Measurements from ENCODE around the gene ZNF700. TPM values are rescaled to one million over a fixed set of nuclear protein-coding genes. Genes with fewer than 3 reads are reported as not detected.
"Not testable (repeated sequence)": the region's sequence is repeated elsewhere in the genome, so short reads cannot be mapped to it uniquely, and the experiment has no call there.

ZNF700 gene
- total and polyA plus RNA-seq, 8 donors = 3.5 to 25.3 (median 14.6) TPM

DNA sequence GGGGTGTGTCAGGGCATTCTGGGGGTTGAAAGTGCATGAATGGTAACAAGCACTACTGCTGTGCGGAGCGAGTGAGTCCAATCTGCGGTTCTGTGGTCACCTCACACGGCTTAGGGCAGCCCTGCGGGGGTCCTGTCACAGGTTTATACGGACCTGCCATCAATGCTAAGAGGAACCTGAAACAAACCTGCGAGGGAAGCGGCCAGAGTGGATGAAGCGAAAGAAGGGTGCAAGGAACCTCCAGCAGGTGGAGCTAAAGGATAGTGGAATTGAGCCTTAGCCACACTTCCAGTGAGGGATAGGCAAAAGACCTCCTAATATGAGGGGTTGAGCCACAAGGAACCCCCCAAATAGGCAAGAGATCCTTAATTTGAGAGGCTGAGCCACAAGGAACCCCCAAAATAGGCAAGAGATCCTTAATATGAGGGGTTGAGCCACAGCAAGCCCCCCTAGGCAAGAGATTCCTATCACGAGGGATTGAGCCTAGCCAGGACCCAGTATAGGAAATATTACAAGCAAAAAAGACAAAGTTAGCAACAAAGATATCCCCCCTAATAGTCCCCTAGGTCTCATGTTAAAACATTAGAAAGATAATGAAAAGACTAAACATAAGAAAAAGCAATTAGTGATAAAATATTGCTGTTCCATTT, 43.6 kb upstream of the ZNF700 start:
- intact Hi-C loops (cut with DNase I; ENCODE audit: low total_unique reads) = no loop called here
- H3K27me3 ChIP-seq = no peaks in the 10 kb centered on the region
- H3K27ac ChIP-seq = no peak overlapping the region
- peaks cover 0 to 6% (median 3%) of the 10 kb centered on the region in 4 donors for H3K9me3 ChIP-seq
- H3K4me3 ChIP-seq = no peak overlapping the region
- DNase-seq = peak; percentile 76 to 89
- no peak for TF ChIP-seq EP300 (IDR thresholded peaks at IDR 0.05)
- TF ChIP-seq, protein P1, sequence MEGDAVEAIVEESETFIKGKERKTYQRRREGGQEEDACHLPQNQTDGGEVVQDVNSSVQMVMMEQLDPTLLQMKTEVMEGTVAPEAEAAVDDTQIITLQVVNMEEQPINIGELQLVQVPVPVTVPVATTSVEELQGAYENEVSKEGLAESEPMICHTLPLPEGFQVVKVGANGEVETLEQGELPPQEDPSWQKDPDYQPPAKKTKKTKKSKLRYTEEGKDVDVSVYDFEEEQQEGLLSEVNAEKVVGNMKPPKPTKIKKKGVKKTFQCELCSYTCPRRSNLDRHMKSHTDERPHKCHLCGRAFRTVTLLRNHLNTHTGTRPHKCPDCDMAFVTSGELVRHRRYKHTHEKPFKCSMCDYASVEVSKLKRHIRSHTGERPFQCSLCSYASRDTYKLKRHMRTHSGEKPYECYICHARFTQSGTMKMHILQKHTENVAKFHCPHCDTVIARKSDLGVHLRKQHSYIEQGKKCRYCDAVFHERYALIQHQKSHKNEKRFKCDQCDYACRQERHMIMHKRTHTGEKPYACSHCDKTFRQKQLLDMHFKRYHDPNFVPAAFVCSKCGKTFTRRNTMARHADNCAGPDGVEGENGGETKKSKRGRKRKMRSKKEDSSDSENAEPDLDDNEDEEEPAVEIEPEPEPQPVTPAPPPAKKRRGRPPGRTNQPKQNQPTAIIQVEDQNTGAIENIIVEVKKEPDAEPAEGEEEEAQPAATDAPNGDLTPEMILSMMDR (IDR thresholded peaks at IDR 0.05) = peak in 5 of 7 experiments; percentile 40 to 85 (median 65)
- peak in 1 of 3 donors; percentile 36 for TF ChIP-seq POLR2AphosphoS5 (IDR thresholded peaks at IDR 0.05)
- H3K4me1 ChIP-seq = peaks cover 8 to 19% (median 15%) of the 10 kb centered on the region in 4 donors
- no peaks in the 10 kb centered on the region for H3K36me3 ChIP-seq
- WGBS, 5 donors = 11 to 15% (median 13%) methylated on average over 10 of the region's 10 CpGs

DNA sequence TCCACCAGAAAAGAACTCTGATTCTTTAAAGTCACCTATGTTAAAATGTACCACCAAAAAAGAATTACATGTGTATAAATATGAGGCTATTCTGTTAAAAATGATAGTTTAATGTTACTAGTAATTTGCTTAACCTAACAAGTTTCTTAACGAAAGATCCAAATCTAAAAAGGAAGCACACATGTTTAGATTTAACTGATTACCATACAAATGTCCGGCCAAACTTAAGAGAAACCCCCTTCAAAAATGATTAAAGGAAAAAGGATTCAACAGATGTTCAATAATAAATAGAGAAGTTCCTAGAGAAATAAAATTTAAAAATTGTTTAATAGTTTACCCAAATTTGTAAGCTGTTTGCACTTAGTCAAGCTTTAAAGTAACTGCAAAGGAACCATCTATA, 42.3 kb upstream of the ZNF700 start:
- Histone ChIP-seq H3K36me3 (no peaks in the 10 kb centered on the region), H3K9me3 (peaks cover 0 to 6% (median 3%) of the 10 kb centered on the region in 4 donors), H3K27ac (no peak overlapping the region), H3K27me3 (no peaks in the 10 kb centered on the region), H3K4me1 (peaks cover 15 to 28% (median 23%) of the 10 kb centered on the region in 4 donors), H3K4me3 (no peak overlapping the region)
- TF ChIP-seq POLR2AphosphoS5 (IDR thresholded peaks at IDR 0.05) (no peak), POLR2A (IDR thresholded peaks at IDR 0.05) (no peak), EP300 (IDR thresholded peaks at IDR 0.05) (no peak)
- TF ChIP-seq, protein P1 (IDR thresholded peaks at IDR 0.05) = no peak
- no peak for DNase-seq
- 36 to 60% (median 43%) methylated on average over 2 of the region's 2 CpGs for WGBS, 5 donors
- intact Hi-C loops (cut with DNase I; ENCODE audit: low total_unique reads) = no loop called here

GRCh38 chr19:11887234-11887610, 37.7 kb upstream of the ZNF700 start:
- no peaks in the 10 kb centered on the region for H3K36me3 ChIP-seq
- peaks cover 21 to 53% (median 39%) of the 10 kb centered on the region in 4 donors for H3K4me1 ChIP-seq
- DNase-seq = no peak
- H3K4me3 ChIP-seq = peak overlapping the region; percentile 66 to 73 (median 68)
- no peaks in the 10 kb centered on the region for H3K27me3 ChIP-seq
- intact Hi-C loops (cut with DNase I; ENCODE audit: low total_unique reads) = no loop called here
- peak overlapping the region; percentile 86 to 97 (median 94) for H3K27ac ChIP-seq
- TF ChIP-seq EP300 (IDR thresholded peaks at IDR 0.05) (no peak), POLR2AphosphoS5 (IDR thresholded peaks at IDR 0.05) (no peak), POLR2A (IDR thresholded peaks at IDR 0.05) (no peak)
- TF ChIP-seq, protein P1 (IDR thresholded peaks at IDR 0.05) = no peak
- H3K9me3 ChIP-seq = no peaks in the 10 kb centered on the region
- 0 to 23% (median 18%) methylated on average over 2 to 7 of the region's 7 CpGs for WGBS, 5 donors

DNA sequence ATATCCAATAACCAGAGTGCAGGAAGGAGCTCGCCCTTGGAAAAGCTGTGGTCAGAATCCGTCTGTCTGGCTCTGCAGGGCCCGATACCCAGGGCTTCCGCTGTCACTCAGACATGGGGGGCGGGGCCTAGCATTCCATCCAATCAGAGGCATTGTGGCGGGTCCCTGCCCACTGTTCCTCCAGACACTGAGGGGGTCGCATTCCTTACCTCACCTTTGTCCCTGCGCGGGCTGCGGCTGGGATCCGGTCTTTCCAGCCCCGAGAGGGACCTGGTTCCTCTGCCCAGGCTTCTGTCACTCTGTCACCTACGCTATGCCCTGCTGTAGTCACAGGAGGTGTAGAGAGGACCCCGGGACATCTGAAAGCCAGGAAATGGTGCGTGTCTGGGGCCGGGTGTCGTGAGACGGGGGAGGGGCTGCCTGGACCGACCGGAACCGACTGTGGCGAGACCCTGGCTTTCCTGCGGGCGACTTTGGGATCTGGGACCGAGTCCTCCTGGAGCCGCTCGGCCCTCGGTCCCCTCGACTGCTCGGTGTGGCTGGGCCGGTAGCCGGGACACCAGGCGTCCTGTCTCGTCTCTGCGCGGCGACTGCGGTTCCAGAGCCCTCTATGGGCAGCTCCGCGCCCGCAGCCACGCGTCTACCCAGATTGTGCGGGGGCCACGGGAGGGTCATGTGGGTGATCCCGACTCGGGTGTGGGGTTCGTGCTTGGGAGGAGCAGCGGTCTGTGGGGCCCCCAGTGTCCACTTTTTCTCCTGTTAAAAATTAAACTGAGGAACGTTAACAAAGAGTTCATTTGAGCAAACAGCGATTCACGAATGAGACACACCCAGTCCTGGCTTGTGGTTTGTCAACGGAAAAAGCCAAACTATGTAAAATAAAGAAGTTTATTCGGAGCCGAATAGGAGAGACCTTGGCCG, 37.0 kb upstream of the ZNF700 start, which contains the start of gene ZNF69:
Gene ZNF69 (plus strand): TSS at position 172 of the 921 bp plus-strand sequence. CDS start 142 bp downstream, at position 314.
- Histone ChIP-seq H3K9me3 (no peaks in the 10 kb centered on the region), H3K27me3 (no peaks in the 10 kb centered on the region), H3K4me3 (peak within 1 kb of the TSS; percentile 66 to 73 (median 68)), H3K27ac (peak within 1 kb of the TSS; percentile 86 to 97 (median 94)), H3K4me1 (peaks cover 21 to 53% (median 39%) of the 10 kb centered on the region in 4 donors), H3K36me3 (peaks cover 0 to 3% (median 0%) of the 10 kb centered on the region in 4 donors)
- WGBS, 5 donors = 0 to 1% (median 0%) methylated on average over 18 to 56 of the region's 56 CpGs
- TF ChIP-seq POLR2AphosphoS5 (IDR thresholded peaks at IDR 0.05) = peak in 2 of 3 donors; percentile 58 to 73
- TF ChIP-seq POLR2A (IDR thresholded peaks at IDR 0.05) = peak in 2 of 4 donors; percentile 21 to 25
- TF ChIP-seq, protein P1 (IDR thresholded peaks at IDR 0.05) = peak in 1 of 7 experiments; percentile 14
- TF ChIP-seq EP300 (IDR thresholded peaks at IDR 0.05) = no peak
- DNase-seq = peak; percentile 93 to 95
- intact Hi-C loops (cut with DNase I; ENCODE audit: low total_unique reads) = no loop called here

DNA sequence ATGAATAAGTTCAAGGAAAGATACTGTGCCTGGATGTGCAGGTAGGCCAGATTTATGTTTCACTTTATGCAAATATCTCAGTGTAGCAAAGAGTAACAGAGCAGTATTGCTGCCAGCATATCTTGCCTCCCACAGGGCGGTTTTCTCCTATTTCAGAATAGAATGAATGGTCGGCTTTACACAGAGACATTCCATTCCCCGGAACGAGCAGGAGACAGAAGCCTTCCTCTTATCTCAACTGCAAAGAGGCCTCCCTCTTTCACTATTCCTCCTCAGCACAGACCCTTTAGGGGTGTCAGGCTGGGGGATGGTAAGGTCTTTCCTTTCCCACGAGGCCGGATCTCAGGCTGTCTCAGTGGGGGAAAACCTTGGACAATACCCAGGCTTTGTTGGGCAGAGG, 35.0 kb upstream of the ZNF700 start:
- H3K9me3 ChIP-seq; H3K27me3 ChIP-seq; intact Hi-C loops (cut with DNase I; ENCODE audit: low total_unique reads): not testable (repeated sequence)
- H3K4me1 ChIP-seq = peaks cover 14 to 42% (median 28%) of the 10 kb centered on the region in 4 donors
- peak overlapping the region in 1 of 4 donors; percentile 66 for H3K4me3 ChIP-seq
- peaks cover under 1 to 18% (median 5%) of the 10 kb centered on the region in 4 donors for H3K36me3 ChIP-seq
- DNase-seq = peak in 1 of 2 donors; percentile 23
- WGBS, 5 donors = 27 to 56% (median 37%) methylated on average over 6 of the region's 6 CpGs
- peak overlapping the region in 4 of 5 donors; percentile 41 to 94 (median 88) for H3K27ac ChIP-seq

All from stomach (tissue), 9 donors.